Ascending aorta (tissue), 2 donors: ENCODE measurements around the gene MALRD1. TPM values are rescaled to one million over a fixed set of nuclear protein-coding genes. Genes with fewer than 3 reads are reported as not detected.

ENCODE experiments used
- DNase-seq, 2 donors: peaks; one replicate each; pipeline ENCODE4 v3.0.0-alpha.2; 2019; ENCODE audit warnings: low spot score in 2 of 2
- H3K27ac ChIP-seq, 2 donors: fragments of 200-600 bp; sonication (generic); one replicate each; pipeline ENCODE4 v1.5.1; 2016 to 2017; ENCODE audit warnings: mild to moderate bottlenecking in 1 of 2
- H3K27me3 ChIP-seq: fragments of 200-600 bp; sonication (generic); one replicate; pipeline ENCODE4 v1.5.1; 2017
- H3K36me3 ChIP-seq, 2 donors: fragments of 200-600 bp; sonication (generic); one replicate each; pipeline ENCODE4 v1.5.1; 2016
- H3K4me1 ChIP-seq, 2 donors: fragments of 200-600 bp; sonication (generic); one replicate each; pipeline ENCODE4 v1.5.1; 2016 to 2017; ENCODE audit warnings: mild to moderate bottlenecking in 1 of 2
- H3K4me3 ChIP-seq, 2 donors: fragments of 200-600 bp; sonication (generic); one replicate each; pipeline ENCODE4 v1.5.1; 2016 to 2017; ENCODE audit warnings: mild to moderate bottlenecking in 1 of 2
- H3K9me3 ChIP-seq, 2 donors: fragments of 200-600 bp; sonication (generic); one replicate each; pipeline ENCODE4 v1.5.1; 2016
- intact Hi-C: fragments of 100-400 bp; cut with DNase I; formaldehyde crosslinking; loops from one replicate; pipeline ENCODE4 v1.15.1; 2023
- total RNA-seq: library from RNA; depleted of rRNA; stranded (reverse); fragments of >200 nt; gene quantifications from one replicate; pipeline ENCODE4 v1.1.0, GENCODE V29; 2016
- TF ChIP-seq, protein P1 (sequence below), 3 experiments: fragments of 200-600 bp in 2 of 3; fragments of 450-650 bp in 1 of 3; sonication (generic) in 2 of 3; IDR thresholded peaks; one replicate each; pipeline ENCODE4 v1.5.1; 2016 to 2019; ENCODE audit warnings: antibody characterized with exemption in 3 of 3, mild to moderate bottlenecking in 1 of 3, moderate library complexity in 1 of 3

The MALRD1 gene
- total RNA-seq, 1 donor from 2014 or later = not detected

GRCh38 chr10:19302117-19302516 lies 253.5 kb downstream of the MALRD1 start:
- TF ChIP-seq, protein P1, sequence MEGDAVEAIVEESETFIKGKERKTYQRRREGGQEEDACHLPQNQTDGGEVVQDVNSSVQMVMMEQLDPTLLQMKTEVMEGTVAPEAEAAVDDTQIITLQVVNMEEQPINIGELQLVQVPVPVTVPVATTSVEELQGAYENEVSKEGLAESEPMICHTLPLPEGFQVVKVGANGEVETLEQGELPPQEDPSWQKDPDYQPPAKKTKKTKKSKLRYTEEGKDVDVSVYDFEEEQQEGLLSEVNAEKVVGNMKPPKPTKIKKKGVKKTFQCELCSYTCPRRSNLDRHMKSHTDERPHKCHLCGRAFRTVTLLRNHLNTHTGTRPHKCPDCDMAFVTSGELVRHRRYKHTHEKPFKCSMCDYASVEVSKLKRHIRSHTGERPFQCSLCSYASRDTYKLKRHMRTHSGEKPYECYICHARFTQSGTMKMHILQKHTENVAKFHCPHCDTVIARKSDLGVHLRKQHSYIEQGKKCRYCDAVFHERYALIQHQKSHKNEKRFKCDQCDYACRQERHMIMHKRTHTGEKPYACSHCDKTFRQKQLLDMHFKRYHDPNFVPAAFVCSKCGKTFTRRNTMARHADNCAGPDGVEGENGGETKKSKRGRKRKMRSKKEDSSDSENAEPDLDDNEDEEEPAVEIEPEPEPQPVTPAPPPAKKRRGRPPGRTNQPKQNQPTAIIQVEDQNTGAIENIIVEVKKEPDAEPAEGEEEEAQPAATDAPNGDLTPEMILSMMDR (IDR thresholded peaks at IDR 0.05) = no peak
- Histone ChIP-seq H3K4me3 (no peak overlapping the region), H3K36me3 (no peaks in the 10 kb centered on the region), H3K27me3 (no peaks in the 10 kb centered on the region), H3K9me3 (no peaks in the 10 kb centered on the region), H3K27ac (no peak overlapping the region), H3K4me1 (no peaks in the 10 kb centered on the region)
- no peak for DNase-seq
- intact Hi-C loops = no loop called here

DNA sequence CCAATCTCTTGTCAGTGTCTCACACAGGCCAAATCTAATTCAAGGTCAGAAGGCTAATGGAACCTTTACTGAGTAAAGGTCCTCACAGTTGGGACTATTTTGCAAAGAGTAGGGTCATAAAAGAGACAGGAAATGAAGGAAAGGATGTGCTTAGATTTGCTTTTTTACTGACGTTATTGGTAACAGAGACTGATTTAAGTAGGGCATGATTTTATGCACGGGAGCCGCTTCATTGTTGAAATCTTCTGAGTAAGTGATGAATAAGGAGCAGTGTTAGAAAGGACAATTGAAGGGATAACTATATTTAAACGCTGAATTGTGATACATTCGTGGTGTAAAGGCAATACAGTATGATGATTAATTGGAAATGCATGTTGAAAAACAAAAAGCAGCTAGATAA lies 261.5 kb downstream of the MALRD1 start:
- Histone ChIP-seq H3K4me3 (no peak overlapping the region), H3K4me1 (no peaks in the 10 kb centered on the region), H3K36me3 (no peaks in the 10 kb centered on the region), H3K27me3 (no peaks in the 10 kb centered on the region), H3K9me3 (no peaks in the 10 kb centered on the region), H3K27ac (no peak overlapping the region)
- no peak for DNase-seq
- intact Hi-C loops = no loop called here
- TF ChIP-seq, protein P1 (IDR thresholded peaks at IDR 0.05) = no peak

- intact Hi-C loops = no loop called here
- no peak overlapping the region for H3K4me3 ChIP-seq
- no peaks in the 10 kb centered on the region for H3K27me3 ChIP-seq
- no peak for DNase-seq
- H3K4me1 ChIP-seq = no peaks in the 10 kb centered on the region
- H3K27ac ChIP-seq = no peak overlapping the region
- no peaks in the 10 kb centered on the region for H3K9me3 ChIP-seq
- TF ChIP-seq, protein P1 (IDR thresholded peaks at IDR 0.05) = no peak
- H3K36me3 ChIP-seq = no peaks in the 10 kb centered on the region
Measured at GRCh38 chr10:19316204-19316870, 267.7 kb downstream of the MALRD1 start.

GRCh38 chr10:19317952-19318351 lies 269.4 kb downstream of the MALRD1 start:
- Histone ChIP-seq H3K9me3 (no peaks in the 10 kb centered on the region), H3K27ac (no peak overlapping the region), H3K36me3 (no peaks in the 10 kb centered on the region), H3K4me3 (no peak overlapping the region), H3K27me3 (no peaks in the 10 kb centered on the region), H3K4me1 (no peaks in the 10 kb centered on the region)
- DNase-seq = no peak
- TF ChIP-seq, protein P1 (IDR thresholded peaks at IDR 0.05) = no peak
- intact Hi-C loops = no loop called here

DNA sequence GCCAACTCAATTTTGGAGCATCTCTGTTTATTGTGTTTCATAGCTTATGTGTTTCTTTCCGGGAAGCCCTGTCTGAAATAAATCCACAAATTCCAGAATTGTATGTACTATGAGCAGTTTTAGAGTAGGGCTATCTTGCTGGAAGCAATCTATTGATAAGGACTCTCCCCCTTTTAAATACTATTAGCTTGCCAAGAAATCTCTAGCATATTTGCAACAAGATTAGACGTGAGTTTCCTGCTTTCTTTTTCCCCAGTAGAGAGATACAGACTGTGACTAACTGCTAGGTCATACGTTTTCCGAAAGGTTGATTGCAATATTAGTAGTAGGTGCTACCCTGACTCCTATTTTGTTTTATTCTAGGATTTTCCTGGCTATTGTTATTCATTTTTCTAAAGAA lies 277.0 kb downstream of the MALRD1 start:
- Histone ChIP-seq H3K4me1 (no peaks in the 10 kb centered on the region), H3K27ac (no peak overlapping the region), H3K9me3 (no peaks in the 10 kb centered on the region), H3K4me3 (no peak overlapping the region), H3K36me3 (no peaks in the 10 kb centered on the region), H3K27me3 (no peaks in the 10 kb centered on the region)
- intact Hi-C loops = no loop called here
- DNase-seq = no peak
- TF ChIP-seq, protein P1 (IDR thresholded peaks at IDR 0.05) = no peak

GRCh38 chr10:19328582-19328981 lies 280.0 kb downstream of the MALRD1 start:
- intact Hi-C loops = no loop called here
- Histone ChIP-seq H3K27me3 (no peaks in the 10 kb centered on the region), H3K4me3 (no peak overlapping the region), H3K9me3 (no peaks in the 10 kb centered on the region), H3K36me3 (no peaks in the 10 kb centered on the region), H3K4me1 (no peaks in the 10 kb centered on the region), H3K27ac (no peak overlapping the region)
- TF ChIP-seq, protein P1 (IDR thresholded peaks at IDR 0.05) = no peak
- DNase-seq = no peak
